GOT3 (cell line): ENCODE data around the gene AQP1.

ENCODE experiments used
- DNase-seq: peaks from one replicate; lab custom pipeline; 2025; ENCODE audit warnings: mixed read lengths; lab: John Stamatoyannopoulos, UW

The AQP1 gene

DNA sequence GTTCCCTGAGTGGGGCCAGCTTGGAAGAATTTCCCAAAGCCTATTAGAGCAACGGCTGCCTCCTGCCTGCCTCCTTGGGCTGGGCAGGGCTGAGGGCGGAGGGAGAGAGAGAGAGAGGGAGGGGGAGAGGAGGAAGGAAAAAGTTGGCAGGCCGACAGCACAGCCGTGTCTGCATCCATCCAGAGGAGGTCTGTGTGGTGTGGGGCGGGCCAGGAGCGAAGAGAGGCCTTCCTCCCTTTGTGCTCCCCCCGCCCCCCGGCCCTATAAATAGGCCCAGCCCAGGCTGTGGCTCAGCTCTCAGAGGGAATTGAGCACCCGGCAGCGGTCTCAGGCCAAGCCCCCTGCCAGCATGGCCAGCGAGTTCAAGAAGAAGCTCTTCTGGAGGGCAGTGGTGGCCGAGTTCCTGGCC lies at the start of gene AQP1:
Gene AQP1, plus strand, starts transcription at position 293 of the 409 bp plus-strand sequence. Its CDS starts 57 bp downstream, at position 350.
- no peak for DNase-seq

DNA sequence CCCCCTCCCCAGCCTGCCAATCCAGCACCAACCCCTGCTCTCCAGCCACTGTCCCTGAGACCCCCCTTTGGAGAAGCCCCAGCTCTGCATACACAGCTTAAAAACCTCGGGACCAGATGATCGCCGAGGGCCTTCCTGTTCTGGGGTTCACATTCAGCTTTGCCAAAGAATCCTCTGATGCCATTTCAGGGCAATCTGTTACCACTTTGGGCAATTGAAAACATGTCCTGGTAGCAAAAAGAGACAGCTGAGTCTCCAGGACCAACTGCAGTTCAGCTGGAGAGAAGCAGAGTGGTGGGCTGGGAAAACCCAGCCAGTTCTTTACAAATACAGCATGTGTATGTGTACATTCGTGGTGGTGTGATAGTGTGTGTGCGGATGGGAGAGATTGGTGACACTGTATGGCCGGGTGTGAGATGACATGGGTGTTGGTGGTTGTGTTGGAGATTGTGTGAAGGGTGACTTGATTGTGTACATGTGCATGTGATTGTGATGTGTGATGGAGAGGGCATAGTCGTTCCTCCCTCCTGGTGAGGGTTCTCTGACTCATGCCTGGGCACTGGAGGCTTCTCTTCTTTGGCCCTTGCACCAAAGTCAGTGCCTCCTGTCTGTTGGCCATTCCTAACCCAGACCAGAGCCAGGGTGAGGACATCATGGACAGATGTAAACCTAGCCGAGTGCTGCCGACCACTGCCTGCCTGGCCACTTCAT lies 48.5 kb upstream of the AQP1 start:
- DNase-seq, result no peak

DNA sequence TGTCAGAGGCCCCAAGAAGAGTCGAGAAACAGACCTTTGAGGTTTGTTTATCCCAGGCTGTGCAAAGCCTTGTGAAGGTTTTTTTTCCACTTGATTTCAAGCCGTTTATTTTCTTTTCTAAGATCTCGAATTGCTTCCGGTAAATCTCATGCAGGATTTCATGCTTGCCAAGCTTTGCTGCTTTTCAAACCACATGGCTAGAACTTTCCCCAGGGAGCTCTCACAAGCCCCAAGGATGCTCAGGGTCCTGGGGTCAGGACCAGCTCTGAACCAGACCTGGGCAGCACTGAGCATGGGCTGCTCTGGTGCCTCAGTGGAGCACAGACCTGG lies 48.0 kb upstream of the AQP1 start:
- DNase-seq, result no peak

DNA sequence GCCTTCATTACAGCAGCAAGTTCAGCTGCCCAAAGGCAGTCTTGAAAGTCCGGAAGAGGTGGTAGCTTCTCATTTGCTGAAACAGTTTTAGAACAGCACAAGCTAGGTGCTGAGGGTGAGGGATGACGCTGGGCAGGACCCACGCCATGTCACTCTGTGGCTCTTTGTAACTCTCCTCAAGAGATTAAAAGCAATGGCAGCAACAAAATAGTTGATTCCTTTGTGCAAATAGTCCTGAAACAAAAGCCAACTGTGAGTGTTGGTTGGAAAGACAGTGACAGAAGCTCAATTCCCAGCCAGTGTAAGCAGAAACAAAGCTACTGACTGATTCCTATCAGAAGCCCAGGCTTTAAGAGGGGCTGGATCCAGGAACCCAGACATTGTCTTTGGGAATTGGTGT lies 47.6 kb upstream of the AQP1 start:
- DNase-seq, result no peak

DNA sequence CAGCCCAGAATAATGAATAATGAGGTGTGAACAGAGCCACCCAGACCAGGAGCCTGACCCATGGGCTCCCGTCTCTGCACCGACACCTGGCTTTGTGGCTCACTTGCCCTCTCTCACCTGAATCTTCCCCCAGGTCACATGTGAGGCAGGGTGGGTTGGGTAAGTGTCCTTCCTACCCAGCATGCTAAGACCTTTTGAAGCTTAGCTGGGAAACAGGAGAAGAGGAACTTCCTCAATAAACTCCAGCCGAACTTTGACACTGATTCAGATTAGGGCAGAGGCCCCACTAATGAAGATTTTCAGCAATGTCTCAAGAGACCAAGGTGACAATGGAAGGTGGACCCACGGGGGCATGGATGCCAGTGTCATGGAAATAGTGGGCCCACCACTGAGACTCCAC lies 46.6 kb upstream of the AQP1 start:
- no peak for DNase-seq

DNA sequence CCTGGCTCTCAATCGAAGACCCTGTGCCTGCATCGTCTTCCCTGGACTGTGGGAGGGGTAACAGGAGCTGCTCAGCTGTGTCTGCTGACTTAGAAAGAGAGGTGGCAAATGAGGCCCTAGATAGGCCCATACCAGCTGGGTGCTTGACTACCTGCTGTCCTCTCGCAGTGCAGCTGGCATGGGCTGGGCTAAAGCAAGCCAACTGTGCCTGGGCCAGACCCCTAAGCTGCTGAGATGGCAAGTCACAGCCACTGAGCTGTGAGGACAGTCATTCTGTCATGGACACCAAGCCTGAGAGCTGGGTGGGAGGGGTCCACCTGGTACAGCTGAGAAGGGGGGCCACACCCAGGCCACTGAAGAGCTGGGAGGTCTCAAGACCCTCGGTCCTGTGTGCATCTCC lies 45.8 kb upstream of the AQP1 start:
- no peak for DNase-seq

DNA sequence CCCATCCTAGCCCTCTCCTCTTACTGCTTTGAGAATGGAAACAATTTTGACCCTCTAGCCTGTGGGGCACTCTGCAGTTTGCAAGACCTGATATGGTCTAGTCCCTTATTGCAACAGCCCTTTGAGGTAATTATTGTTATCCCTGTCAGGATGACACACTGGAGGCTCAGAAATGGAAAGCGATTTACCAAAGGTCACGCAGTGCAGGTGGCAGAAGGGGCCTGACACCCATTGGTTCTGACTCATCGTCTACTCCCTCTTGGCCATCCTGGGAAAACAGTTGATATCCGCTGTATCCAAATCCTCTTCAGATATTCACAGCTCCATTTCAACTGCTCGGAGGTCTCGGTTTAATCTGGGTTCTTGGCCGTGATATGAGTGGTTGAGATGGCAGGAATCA lies 44.7 kb upstream of the AQP1 start:
- DNase-seq, result no peak

DNA sequence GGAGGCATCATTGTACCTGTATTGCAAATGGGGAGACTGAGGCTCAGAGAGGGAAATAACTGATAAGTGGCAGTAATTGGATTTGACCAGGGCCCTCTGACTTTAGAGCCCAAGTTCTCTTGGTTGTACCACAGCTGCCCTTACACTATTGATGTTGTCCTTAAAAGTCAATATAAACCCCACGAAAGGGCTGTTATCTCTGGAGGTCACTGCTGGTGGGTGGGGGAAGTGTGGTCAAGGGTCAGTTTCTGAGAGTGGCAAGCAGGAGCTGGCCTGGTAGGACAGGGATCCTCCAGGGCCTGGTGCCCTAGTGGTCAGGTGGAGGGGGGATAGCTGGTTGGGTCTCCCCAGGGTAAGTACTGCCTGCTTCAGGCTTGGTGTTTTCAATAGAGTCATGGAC lies 44.2 kb upstream of the AQP1 start:
- no peak for DNase-seq

DNA sequence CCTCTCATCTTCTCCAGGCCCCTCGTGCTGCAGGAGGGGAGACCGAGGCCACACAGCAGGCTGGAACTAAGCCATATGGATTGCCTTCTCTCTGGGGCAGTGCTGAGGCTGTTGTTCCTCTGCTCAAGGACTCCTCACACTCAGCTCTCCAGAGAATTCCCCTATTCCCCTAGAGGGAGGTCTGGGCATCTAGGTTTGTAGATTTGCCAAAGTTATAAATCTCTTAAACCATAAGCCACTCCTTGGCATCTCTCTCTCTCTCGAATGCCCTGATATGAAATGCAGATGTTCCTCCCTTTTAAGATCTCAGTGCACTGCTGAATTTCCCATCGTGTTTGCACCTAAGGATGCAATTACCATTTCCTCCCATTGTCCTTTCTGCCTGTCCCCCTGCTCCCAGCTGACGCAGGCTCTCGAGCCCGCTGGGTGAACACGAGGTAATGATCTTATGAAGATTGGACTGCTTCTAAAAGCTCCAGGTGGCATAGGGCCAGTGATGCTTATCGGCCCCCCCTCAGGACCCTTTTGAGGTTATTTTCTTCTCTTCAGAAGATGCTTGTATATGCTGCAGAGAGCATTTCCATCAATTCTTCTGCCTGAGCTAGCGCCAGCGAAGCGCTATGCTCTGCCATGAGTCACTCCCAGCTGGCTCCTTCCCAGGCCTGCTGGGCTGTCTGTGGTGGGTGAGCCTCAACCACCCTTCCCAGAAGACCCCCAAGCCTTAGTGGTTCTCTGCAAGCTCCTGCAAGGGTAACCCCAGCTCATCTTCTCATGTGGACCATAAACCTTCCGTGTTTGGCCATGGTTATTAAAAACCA lies 41.6 kb upstream of the AQP1 start:
- no peak for DNase-seq

DNA sequence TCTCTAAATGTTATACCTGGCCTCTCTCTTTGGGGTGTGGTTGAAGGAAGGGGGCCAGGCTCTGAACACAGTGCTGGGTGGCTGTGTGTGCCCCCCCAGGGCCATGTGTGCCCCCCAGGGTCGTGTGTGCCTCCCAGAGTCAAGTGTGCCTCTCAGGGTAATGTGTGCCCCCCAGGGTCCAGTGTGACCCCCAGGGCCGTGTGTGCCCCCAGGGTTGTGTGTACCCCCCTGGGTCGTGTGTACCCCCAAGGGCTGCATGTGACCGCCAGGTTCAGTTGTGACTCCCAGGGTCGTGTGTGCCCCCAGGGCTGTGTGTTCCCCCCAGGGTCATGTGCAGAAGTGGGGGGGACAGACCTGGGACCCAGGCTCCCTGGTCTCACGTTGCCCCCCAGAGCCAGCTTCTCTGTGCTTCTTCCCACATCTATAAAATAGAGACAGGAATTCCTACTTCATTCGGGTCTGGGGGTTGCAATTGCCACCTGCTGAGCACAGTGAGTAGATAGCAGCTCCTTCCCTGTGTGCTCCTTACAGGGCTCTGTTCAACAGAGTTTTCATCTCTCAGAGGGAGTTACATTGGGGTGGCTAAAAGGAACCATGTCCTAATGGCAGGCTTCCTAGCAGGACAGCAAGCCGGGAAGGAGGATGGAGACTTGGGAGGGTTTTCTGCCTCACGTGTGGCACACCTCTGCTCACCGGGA lies 40.7 kb upstream of the AQP1 start:
- DNase-seq, result no peak

DNA sequence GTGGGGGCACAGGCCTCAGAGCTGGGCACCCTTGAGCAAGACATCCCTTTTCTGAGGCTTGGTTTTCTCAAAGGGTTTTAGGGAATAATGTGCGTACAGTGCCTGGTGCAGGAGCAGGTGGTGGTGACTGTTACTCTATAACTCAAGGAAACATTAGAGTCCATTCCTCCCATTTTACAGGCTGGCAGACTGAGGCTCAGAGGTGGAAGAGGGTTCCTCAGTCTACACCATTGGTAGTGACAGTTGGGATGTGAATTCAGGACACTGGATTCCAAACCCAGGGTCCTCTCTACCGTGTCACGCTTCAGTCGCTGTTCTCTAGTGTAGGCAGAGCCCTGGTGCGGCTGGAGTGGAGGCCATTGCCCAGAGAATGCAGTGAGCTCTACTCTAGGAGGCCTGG lies 40.0 kb upstream of the AQP1 start:
- DNase-seq, result no peak

DNA sequence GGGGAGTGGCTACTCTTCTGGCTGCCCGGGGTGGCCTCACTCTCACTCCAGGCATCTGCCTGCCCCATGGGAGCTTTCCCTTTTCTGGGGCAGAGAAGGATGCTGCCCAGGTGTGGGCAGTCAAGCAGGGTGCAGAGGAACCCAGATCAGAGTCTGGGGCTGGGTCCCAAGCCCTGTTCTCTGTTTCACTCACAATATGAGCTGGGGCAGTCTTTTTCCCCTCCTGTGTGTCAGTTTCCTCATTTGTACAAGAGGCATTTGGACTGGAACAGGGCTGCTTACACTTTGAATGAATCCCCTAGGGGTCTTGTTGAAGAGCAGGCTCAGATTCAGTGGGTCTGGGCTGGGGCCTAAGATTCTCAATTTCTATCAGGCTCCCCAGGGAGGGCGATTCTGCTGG lies 38.4 kb upstream of the AQP1 start:
- no peak for DNase-seq

DNA sequence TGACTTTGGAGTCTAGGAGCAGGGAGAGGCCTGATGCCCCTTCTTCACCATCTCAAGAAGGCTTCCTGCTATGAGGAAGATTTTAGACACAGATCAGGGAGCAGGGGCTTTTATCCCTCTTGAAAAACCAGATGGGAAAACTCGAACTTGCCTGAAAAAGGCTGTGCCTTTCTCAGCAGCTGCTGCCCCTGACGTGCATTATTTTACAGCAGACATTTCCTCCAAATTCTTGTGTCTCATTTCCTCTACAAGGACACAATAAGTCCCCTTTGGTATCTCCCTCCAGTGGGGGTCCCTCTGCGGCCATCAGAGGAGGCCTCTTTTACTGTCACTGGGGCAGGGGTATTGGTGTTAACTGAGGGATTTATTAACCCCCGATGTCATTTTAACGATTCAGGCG lies 38.0 kb upstream of the AQP1 start:
- no peak for DNase-seq

DNA sequence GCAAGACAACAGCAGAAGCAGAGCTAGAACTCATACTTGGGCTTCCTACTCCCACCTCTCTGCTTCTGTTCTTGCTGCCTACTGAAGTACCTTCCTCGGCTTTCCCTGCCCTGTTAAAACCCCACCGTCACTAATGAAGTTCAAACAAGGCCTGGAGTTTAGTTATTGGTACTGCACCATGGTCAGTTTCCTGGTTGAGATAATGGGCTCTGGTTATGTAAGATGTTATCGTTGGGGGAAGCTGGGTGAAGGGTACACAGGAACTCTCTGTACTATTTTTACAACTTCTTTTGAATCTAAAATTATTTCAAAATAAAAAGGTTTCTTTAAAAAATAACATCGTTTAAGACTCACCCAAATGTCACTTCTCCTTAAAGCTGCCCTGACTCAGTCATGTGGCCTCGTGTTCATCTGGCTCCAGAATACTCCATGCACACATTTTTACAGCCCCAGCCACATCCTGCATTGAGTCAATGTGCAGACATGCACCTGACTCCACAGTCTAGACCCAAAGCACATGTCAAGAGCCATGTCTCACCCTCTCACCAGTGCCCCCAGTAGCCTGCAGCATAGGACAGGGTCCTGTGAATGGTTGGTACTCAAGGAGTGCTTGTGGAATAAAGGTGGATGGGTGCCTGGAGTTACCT lies 36.9 kb upstream of the AQP1 start:
- DNase-seq, result no peak

DNA sequence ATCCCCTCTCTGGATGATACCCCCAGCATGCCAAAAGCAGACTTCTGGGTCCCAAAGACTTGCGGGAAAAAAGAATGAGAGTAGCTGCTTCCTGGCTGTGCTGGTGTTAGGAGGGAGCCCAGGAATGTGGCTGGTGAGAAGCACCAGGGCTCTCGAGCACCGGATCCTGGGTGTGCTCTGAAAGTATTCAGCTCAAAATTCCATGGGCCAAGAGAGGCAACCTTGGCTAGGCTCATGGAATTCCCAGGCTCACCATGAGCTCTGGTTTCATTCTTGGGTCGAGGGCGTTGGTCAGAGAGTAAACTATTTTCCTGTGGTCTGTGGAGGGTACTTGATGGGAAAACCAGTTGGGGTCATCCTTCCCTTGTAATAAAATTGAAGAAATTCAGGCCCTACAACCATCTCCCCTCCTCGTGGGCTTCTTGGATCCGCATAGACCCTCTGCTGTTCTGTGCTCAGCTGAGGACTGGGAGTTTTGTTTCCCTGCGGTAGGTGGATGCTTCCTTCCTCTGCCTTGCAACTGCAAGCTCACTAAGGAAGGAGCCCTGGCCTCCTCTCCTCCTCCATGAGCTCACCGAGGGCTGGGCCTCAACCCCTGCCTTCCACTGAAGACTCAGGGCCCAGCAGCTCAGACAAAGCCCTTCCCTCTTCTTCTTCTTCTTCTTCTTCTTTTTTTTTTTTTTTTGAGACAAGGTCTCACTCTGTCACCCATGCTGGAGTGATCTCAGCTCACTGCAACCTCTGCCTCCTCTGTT lies 34.5 kb upstream of the AQP1 start:
- no peak for DNase-seq

DNA sequence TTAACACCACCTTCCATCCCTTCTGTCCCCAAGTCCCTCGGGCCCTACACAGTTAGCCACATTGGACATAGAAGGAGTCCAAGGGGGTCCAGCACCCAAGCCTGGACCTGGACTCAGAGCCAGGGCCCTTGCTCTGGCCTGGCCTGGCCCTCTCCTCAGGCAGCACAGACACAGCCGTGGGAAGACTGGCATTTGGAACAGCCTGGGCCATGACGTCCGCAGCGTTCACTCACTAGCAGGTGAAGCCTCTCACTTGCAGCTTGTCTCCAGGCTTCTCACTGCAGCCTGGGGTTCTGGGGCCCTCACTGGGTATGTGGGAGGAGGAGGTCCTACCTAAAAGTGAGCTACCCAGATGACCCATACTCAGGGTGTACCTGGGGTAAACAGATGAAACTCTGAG lies 33.7 kb upstream of the AQP1 start:
- no peak for DNase-seq

DNA sequence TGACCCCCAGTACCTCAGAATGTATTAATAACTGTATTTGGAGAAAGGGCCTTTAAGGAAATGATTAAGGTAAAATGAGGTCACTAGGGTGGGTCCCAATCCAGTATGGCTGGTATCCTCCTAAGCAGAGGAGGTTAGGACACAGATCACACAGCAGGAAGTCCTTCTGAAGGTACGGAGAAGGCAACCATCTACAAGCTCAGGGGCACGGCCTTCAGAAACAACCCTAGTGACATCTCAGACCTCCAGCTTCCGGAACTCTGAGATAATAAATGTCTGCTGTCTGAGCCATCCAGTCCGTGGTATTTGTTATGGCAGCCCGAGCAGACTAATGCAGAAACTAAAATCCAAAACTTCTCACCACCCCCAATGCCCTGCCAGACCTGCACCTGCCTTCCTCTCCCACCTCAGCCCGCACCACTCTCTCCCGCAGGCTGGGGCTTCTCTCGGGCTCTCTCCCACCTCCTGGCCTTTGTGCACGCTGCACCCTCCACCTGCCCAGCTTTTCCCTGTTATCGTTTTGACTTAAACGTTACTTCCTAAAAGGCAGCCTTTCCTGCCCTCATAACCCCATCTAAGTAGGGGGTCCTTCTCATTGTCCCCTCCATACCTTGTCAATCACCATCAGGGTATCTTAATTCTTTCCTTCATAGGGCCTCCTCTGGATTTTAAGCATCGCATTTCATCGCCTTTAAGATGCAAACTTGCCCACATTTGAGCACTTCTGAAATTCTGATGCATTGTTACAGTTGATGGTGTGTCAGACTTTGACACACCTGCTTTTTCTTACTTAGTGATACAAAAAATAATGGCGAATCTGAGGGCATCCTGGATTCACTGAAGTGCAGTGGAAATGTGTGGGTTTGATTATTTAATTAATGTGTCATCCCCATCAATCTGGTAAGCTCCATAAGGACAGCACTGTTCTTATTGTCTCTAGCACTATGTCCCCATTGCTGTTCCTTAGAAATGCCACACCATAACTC lies 32.2 kb upstream of the AQP1 start:
- no peak for DNase-seq

DNA sequence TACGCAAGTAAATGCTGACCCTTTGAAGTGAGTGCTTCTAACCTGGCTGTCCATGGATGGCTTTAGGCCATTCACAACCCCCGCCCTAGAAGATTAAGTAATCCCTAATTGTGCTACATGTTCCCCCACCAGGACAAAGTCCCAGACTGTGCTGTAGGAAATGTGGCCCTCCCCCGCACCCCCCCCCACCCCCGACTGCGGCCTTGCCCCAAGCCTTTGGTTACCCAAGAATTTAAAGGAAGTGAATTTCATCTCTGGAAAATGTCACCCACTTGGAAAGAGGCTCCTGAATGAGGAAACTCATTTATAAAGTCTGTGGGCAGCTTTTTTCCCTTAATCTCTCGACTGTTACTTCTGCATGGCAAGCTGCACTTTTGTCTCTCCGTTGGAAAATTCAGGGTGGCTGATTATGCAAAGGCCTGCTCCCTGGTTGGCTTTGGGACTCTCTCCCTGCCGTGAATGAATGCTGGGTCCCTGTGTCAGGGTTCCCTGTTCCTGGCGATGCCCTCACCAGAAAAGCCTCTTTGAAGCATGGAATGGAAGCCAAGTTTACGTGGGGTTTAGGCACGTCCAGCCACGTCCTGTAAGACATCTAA lies 31.4 kb upstream of the AQP1 start:
- DNase-seq, result no peak

DNA sequence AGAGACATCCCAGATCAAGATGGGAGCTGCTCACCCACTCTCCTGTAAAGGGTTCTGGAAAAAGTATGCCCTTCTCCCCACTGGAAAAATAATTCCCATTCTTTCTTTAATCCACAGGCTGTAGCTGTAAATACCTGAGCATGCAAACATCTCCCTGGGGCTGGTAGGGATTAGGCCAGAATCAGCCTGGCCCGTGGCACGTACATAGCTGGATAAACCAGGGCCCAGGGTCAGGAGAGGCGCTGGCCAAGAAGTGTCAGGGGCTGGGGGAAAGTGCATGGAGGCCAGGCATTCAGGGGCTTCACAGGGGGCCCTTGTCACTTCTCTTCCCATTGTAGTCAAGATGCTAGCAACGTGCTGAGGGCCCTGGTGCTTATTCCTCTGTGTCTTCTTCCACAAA lies 30.7 kb upstream of the AQP1 start:
- no peak for DNase-seq

DNA sequence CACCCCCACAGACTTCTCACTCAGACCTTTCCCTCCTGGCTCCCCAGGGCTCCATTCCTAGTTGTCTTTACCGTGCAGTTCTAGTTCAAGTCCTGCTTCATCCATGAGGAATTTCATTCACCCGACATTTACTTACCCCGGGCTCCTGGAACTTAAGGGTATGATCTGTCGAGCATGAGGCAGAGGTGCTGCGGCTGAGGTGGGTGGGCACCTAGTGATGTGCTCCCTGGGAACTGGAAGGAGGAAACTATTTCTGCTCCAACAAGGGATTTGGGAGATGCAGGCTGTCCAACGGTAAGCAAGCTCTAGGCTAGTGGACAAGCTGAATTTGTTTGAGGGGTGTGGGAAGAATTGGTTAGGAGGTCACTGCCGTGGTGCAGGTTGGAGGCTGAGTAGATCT lies 30.2 kb upstream of the AQP1 start:
- no peak for DNase-seq
